HG02938 (cell line): ENCODE data around the gene INTS2.
"Not testable (repeated sequence)": the region's sequence is repeated elsewhere in the genome, so short reads cannot be mapped to it uniquely, and the experiment has no call there.

Source experiments
- ATAC-seq: cut with Tn5 transposase; IDR thresholded peaks from one replicate; pipeline ENCODE4 v1.9.1; 2021; ENCODE audit warnings: mild to moderate bottlenecking, moderate library complexity; ENCODE audit not compliant: unreplicated experiment

The INTS2 gene, protein sequence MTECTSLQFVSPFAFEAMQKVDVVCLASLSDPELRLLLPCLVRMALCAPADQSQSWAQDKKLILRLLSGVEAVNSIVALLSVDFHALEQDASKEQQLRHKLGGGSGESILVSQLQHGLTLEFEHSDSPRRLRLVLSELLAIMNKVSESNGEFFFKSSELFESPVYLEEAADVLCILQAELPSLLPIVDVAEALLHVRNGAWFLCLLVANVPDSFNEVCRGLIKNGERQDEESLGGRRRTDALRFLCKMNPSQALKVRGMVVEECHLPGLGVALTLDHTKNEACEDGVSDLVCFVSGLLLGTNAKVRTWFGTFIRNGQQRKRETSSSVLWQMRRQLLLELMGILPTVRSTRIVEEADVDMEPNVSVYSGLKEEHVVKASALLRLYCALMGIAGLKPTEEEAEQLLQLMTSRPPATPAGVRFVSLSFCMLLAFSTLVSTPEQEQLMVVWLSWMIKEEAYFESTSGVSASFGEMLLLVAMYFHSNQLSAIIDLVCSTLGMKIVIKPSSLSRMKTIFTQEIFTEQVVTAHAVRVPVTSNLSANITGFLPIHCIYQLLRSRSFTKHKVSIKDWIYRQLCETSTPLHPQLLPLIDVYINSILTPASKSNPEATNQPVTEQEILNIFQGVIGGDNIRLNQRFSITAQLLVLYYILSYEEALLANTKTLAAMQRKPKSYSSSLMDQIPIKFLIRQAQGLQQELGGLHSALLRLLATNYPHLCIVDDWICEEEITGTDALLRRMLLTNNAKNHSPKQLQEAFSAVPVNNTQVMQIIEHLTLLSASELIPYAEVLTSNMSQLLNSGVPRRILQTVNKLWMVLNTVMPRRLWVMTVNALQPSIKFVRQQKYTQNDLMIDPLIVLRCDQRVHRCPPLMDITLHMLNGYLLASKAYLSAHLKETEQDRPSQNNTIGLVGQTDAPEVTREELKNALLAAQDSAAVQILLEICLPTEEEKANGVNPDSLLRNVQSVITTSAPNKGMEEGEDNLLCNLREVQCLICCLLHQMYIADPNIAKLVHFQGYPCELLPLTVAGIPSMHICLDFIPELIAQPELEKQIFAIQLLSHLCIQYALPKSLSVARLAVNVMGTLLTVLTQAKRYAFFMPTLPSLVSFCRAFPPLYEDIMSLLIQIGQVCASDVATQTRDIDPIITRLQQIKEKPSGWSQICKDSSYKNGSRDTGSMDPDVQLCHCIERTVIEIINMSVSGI

GRCh38 chr17:61927208-61928100 lies at the start of gene INTS2:
Gene INTS2 (minus strand): TSS chr17:61927982. CDS start chr17:61926644, 1,338 bp downstream.
- ATAC-seq, result peak; percentile 71

GRCh38 chr17:61974115-61974514 lies 46.3 kb upstream of the INTS2 start:
- no peak for ATAC-seq

DNA sequence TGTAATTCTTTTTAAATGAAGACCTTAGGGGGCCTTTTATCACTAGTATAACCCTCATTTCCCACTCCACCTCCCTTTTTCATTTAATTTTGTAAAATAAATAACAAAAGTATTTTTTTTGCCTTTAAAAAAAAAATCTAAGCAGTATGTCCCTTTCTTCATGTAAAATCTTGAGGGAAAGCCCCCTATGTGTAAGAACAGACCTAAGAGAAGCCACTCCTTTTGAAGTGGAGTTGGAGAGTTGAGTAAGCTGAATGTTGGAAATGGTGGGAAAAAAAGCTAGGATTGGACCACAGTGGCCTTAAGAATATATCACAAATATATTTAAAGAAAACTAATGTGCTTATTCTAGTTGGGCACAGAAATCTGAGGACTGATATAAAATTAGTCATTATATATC lies 44.5 kb upstream of the INTS2 start:
- no peak for ATAC-seq

DNA sequence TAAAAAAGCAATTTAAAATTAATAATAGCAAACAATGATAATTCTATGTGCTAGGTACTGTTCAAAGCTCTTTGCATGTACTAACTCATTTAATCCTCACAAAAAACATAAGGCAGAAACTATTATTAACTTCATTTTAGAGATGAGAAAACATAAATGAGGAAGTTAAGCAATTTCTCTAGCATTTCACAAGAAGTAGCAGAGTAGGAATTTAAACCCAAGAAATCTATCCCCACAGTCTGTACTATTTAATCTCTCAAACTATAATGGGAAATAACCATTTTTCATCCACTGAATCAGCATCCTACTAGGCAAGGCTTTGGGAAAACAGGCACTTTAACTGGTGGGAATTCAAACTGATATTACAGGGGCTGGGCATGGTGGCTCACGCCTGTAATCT lies 42.2 kb upstream of the INTS2 start:
- ATAC-seq, result no peak

DNA sequence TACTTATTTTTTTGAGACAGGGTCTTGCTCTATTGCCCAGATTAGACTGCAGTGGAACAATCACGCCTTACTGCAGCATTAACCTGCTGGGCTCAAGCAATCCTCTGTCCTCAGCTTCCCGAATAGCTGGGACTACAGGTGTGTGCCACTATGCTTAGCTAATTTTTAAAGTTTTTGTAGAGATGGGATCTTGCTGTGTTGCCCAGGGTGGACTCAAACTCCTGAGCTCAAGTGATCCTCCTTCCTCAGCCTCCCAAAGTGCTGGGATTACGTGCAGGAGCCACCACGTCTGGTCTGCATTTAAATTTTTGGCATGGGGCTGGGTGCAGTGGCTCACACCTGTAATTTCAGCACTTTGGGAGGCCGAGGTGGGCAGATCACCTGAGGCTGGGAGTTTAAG lies 41.0 kb upstream of the INTS2 start:
- no peak for ATAC-seq

DNA sequence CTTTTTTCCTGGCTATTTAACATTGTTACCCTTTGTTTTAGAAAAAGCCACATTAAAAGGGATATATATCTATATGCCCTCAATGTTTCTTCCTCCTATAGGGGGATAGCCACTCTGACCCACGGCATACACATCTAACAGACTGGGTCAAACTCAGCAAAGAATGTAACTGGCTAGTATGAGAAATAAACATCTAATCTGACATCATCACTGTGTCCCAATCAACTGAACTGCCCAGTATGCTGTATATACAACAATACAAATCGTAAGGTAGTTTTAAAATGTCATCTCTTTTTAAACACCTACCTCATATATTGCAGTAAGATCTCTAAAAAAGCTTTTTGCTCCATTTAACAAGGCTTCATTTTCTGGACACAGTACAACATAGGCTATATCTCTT lies 39.9 kb upstream of the INTS2 start:
- ATAC-seq, result no peak

GRCh38 chr17:61966191-61966590 lies 38.4 kb upstream of the INTS2 start:
- no peak for ATAC-seq

GRCh38 chr17:61955619-61956018 lies 27.8 kb upstream of the INTS2 start:
- ATAC-seq, result no peak

DNA sequence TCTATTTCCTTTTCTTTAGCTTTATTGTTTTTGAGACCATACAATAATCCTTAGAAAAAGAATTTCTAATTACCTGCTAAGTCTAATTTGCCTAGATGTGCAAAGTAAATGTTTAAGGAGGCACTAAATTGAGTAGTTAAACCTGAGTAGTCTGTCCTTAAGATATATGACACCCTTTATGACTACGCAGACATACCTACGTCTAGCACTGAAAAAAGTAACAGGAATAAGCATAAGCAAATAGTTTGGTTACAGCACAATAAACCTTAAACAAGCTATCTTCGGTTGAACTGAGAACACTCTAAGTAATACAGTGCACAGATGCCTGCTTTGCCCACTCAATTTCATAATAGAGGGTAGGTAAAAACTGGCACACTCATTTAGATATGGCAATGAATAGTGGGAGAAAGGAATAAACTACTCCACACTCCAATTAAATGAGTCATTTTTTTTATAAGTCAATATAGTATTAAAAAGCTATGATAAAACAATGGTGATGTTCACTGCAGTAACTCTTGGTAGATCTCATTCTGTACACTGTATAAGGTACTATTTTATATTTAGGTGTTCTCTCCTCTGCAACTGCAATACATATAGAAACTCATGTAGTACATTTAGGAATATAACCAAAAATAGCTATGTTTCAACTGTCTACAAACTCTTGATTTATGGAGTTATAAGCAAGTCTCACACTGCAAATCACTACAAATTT lies 19.7 kb upstream of the INTS2 start:
- no peak for ATAC-seq

DNA sequence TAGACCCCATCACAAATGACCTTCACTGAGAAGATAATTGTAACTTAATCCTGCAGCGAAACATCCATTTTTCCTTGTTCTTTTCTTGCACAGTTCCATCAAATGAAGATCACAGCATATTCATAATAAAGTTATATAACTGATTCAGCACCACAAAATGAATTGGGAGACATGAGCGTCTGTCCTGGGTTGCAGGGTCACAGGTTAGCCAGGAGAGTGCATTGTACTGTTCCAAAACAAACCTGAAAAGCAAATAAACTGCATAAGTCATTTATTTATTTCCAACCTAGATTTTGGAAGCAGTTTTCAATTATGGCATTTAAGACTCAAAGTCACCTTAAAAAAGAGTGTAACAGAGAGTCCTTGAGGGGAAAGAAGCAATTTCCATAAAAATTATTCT lies 18.6 kb upstream of the INTS2 start:
- no peak for ATAC-seq

DNA sequence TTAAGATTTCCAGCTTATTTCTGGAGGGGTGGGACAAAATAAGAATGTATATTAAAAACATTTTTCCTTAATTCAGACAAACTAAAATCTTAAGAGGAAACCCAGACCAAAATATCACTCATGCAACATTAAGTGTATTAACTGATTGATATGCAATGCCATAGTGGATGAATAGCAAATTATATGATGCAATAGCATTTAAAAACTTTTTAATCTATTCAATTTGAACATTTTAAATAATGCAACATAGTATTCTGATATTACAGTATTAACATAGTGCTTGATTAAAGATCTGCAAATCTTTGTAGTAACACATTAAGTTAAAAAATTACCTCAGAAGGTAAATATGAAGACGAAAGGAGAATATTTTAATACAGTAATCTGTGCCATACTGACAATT lies 15.3 kb upstream of the INTS2 start:
- no peak for ATAC-seq

DNA sequence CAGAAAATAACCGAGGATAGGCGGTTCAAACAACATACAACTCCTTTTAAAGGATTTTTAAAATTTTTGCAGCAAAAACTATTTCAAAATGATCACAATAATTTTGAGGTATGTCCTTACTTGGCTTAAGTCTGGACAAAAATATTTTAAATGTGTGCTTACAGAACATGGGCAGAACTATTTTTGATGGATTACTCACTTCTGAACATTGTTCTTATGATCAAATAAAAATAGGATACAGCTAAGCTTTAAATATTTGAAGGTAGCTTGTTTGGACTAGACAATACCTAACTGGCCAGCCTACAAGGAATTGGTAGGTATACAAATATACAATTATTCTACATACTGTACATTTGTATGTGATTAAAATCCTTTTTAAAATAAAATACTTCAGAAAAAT lies 14.3 kb upstream of the INTS2 start:
- ATAC-seq, result no peak

DNA sequence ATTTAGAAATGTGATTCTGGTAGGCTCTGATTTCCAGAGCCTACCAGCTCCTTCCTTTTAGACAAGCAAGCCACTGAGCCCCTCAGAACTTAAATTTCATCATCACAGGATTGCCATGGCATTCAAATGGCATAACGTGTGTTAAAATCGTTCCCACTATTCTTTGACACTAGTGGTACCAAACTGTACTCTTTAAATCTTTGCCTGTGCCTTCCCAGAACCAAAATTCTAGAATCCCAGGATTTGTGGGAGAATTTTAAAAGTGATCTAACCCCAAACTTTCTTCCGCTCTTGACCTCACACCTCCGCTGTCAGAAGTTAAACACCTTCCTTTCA lies 287 bp upstream of the INTS2 start:
- peak; percentile 3 for ATAC-seq

GRCh38 chr17:61926826-61927207 lies 965 bp downstream of the INTS2 start:
- no peak for ATAC-seq

DNA sequence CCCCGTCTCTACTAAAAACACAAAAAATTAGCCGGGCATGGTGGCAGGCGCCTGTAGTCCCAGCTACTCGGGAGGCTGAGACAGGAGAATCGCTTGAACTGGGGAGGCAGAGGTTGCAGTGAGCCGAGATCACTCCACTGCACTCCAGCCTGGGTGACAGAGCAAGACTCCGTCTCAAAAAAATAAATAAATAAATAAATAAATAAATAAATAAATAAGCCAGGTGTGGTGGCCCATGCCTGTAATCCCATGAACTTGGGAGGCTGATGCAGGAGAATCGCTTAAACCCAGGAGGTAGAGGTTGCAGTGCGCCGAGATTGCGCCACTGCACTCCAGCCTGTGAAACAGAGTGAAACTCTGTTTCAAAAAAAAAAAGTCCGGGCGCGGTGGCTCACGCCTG lies 12.6 kb downstream of the INTS2 start:
- ATAC-seq, result not testable (repeated sequence)

DNA sequence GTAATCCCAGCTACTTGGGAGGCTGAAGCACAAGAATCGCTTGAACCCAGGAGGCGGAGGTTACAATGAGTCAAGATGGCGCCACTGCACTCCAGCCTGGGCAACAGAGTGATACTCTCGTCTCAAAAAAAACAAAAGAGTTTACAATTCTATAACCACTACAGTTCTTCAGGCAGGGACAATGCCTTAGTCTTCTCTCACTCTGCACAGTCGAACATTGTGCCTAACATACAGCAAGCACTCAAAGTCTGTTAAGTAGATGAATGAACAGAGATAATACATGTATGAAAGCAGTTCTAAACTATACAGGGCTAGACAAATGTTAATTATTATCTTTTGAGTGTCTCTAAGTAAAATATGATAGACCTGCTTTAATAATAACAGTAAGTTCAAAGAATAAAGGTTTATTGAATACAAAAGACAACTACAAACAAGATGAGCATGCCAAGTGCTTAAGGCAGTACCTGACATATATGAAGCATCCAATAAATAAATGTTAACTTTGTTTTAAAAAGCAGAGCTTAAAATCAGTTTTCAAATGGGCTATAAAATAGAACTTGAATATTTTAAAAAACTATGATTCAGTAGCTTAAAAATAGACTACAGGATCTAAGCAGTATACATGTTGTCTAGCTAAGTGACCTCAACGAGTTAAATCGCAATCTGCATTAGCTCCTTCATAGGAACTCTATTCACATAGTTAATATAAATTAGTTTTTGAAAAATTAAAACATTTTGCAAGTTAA lies 19.3 kb downstream of the INTS2 start:
- ATAC-seq, result no peak

- ATAC-seq, result no peak
Observed at GRCh38 chr17:61907361-61907760, 20.4 kb downstream of the INTS2 start.

- ATAC-seq, result peak; percentile 88
Observed at GRCh38 chr17:61904094-61904710, 23.6 kb downstream of the INTS2 start.

DNA sequence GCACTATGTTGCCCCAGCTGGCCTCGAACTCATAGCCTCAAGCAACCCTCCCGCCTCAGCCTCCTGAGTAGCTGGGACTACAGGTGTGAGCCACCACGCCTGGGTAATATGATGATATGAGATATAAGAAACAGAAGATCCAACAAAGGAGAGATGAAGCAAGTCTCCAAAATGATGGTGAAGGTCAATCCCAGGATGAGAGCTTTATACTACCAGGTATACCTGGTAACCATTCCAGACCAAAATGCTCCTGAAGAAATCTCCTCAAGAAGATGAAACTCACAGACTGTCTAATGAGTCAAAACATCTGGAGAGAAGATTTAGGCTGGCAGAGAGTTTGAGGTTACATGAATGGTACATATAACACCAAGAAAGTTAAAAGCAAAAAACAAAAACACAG lies 24.5 kb downstream of the INTS2 start:
- ATAC-seq, result no peak
